GM12891 (cell line): ENCODE measurements around the gene WDR31.
A peak's percentile ranks its signal among the peaks of the same experiment; 100 is the strongest.

Source experiments
- DNase-seq: peaks from one replicate; pipeline ENCODE4 v3.0.0; 2011; ENCODE audit warnings: low spot score; ENCODE audit not compliant: insufficient read length
- FAIRE-seq: peaks from 2 replicates; lab custom pipeline; 2011; peaks lifted over from hg19 to GRCh38; lab: Jason Lieb, UNC
- PAX5 ChIP-seq: IDR thresholded peaks from 2 replicates; pipeline ENCODE4 v1.6.1; 2011; ENCODE audit warnings: low read length, moderate library complexity, mild to moderate bottlenecking; ENCODE audit not compliant: insufficient read depth, severe bottlenecking
- POLR2A ChIP-seq: IDR thresholded peaks from 2 replicates; pipeline ENCODE4 v1.6.1; 2011; ENCODE audit warnings: low read depth, low read length, control low read depth
- POLR2AphosphoS5 ChIP-seq: IDR thresholded peaks from 2 replicates; pipeline ENCODE4 v1.6.1; 2011; ENCODE audit warnings: low read depth, low read length, control low read depth
- POU2F2 ChIP-seq: IDR thresholded peaks from 2 replicates; pipeline ENCODE4 v1.6.1; 2011; ENCODE audit warnings: low read depth, mild to moderate bottlenecking, control low read depth, low read length, moderate library complexity
- SPI1 ChIP-seq: IDR thresholded peaks from 2 replicates; pipeline ENCODE4 v1.6.1; 2011; ENCODE audit warnings: low read depth, low read length, control low read depth
- TAF1 ChIP-seq: IDR thresholded peaks from 2 replicates; pipeline ENCODE4 v1.6.1; 2011; ENCODE audit warnings: low read depth, low read length, control low read depth

Gene WDR31

DNA sequence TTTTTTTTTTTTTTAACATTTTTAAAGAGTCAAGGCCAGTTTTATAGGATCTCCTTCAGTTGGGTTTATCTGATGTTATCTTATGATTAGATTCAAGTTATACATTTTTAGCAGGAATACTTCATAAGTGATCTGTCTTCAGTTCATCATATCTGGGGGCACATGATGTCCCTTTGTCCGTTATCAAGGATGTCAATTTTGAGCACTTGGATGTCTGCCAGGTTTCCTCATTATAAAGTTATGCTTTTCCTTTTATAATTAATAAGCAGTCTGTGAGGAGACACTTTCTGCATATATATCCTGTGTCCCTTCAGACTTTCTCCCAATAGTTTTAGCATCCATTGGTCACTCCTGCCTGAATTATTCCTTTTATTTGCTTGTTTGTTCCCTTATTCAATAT lies 24.9 kb upstream of the WDR31 start:
- FAIRE-seq (no peak), DNase-seq (no peak)
- TF ChIP-seq POLR2AphosphoS5: no peak
- TF ChIP-seq TAF1: no peak
- no peak for TF ChIP-seq PAX5
- no peak for TF ChIP-seq POLR2A
- TF ChIP-seq POU2F2: no peak
- TF ChIP-seq SPI1: no peak

DNA sequence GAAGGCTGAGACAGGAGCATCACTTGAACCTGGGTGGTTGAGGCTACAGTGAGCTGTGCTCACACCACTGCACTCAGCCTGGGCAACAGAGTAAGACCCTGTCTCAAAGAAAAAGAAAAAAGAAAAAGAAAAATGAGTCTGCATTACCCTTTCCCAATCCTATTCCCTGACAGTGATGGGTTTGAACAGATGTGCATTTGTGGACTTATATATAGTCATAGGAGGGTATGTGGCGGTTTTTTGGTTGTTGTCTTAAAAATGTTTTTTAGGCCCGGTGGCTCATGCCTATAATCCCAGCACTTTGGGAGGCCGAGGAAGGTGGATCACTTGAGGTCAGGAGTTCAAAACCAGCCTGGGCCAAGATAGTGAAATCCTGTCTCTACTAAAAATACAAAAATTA lies 23.3 kb upstream of the WDR31 start:
- no peak for FAIRE-seq
- TF ChIP-seq POU2F2: no peak

DNA sequence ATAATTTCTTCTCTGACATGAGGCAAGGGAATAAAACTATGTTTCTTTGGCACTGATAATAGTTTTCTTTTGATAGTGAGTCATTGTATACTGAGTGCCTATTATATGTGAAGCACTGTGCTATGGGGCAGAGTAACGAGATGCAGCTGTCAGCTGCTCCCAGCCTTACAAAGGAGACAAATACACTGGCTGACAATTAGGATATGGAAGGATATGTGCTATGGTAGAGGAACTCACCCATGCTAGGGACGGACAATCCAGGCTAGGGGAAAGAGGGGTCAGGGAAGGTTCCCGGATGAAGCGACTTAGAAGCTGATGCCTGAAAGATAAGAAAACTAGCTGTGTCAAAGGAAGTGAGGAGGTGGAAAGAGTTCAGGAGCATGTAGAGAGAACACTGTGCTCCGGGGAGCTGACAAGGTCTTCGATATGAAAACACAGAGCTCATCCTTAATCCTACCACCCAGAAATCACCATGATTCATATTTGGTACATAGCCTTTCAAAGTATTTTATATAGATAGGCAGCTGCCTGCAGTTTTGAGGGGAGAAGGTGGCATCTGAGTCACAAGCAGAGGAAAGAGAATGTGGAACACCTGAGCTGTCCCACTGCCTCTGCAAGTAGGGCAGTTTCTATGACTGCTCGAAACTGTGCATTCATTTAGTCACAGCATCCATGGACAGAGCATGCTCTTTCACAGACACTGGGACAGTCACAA lies 21.4 kb upstream of the WDR31 start:
- DNase-seq (no peak), FAIRE-seq (no peak)
- no peak for TF ChIP-seq PAX5
- TF ChIP-seq TAF1: no peak
- no peak for TF ChIP-seq SPI1
- TF ChIP-seq POLR2AphosphoS5: no peak
- TF ChIP-seq POLR2A: no peak
- TF ChIP-seq POU2F2: no peak

More for the DNA sequence above, 23.3 kb upstream of the WDR31 start:
- DNase-seq: no peak

DNA sequence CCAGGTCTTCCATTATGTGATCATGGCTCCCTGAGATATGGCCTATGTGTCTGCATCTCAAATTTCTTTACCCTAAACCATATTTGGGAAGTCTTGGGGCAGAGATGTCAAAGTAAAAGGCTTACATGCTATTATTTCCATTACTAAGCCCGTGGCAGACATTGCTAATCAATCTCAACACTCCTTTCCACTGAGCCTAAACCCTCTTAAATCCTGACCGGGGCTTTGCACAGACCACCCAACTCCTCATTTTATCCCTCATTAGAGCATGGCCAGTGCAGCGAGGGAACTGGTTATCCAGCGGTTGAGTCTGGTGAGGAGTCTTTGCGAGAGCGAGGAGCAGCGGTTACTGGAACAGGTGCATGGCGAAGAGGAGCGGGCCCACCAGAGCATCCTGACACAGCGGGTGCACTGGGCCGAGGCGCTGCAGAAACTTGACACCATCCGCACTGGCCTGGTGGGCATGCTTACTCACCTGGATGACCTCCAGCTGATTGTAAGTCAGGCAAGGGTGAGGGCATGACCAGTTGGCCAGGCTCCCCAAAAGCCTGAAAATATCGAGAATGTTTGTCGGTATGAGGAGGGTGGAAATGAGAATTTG lies 20.3 kb upstream of the WDR31 start:
- FAIRE-seq: no peak
- no peak for DNase-seq
- TF ChIP-seq POU2F2: no peak
- no peak for TF ChIP-seq PAX5
- no peak for TF ChIP-seq TAF1
- TF ChIP-seq POLR2AphosphoS5: no peak
- no peak for TF ChIP-seq POLR2A
- TF ChIP-seq SPI1: no peak

DNA sequence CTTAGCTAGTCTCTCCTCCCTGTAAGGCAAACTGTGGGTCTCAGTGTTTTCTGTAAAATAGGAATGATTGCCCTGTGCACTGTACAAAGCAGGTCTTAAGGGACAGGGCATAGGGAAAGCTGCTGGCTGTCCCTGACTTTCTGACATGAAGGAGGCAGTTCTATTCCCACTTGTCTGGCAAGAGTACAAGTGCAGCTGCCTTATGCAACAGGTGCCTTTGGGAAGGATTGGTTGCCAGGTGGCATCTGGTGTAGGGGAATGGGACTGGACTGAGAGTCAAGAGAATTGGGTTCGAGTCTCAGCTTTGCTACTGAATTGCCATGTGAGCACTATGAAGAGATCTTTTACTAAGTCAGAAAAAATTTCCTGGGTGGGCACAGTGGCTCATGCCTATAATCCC lies 19.3 kb upstream of the WDR31 start:
- TF ChIP-seq POLR2A (no peak), PAX5 (no peak), POU2F2 (no peak), SPI1 (no peak), TAF1 (no peak), POLR2AphosphoS5 (no peak)
- DNase-seq (no peak), FAIRE-seq (no peak)

DNA sequence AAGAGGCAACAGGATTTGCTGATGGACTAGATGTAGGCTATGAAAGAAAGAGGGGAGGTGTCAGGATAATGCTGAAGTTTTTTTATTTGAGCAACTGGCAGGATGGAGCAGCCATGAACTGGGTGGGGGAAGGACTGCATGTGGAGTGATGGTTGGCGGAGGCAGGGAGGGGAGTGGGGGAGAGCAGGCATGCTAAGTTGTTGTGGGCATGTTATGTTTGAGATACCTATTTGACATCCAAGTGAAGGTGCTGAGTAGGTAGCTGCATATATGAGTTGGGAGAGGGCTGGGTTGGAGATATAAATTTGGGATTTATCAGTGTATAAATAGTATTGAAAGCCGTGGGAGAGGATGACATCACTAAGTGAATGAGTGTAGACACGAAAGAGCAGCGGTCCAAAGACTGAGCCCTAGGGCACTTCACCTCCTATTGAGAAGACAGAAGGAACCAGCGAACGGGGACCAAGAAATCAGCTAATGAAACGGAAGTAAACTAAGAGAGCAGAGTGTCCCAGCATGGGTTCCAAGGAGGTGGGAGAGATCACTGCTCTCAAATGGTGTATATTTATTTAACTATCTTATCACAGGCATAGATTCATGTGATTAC lies 16.7 kb upstream of the WDR31 start:
- no peak for TF ChIP-seq TAF1
- no peak for TF ChIP-seq POU2F2
- TF ChIP-seq PAX5: no peak
- no peak for TF ChIP-seq SPI1
- no peak for TF ChIP-seq POLR2AphosphoS5
- no peak for TF ChIP-seq POLR2A
- DNase-seq (no peak), FAIRE-seq (no peak)

DNA sequence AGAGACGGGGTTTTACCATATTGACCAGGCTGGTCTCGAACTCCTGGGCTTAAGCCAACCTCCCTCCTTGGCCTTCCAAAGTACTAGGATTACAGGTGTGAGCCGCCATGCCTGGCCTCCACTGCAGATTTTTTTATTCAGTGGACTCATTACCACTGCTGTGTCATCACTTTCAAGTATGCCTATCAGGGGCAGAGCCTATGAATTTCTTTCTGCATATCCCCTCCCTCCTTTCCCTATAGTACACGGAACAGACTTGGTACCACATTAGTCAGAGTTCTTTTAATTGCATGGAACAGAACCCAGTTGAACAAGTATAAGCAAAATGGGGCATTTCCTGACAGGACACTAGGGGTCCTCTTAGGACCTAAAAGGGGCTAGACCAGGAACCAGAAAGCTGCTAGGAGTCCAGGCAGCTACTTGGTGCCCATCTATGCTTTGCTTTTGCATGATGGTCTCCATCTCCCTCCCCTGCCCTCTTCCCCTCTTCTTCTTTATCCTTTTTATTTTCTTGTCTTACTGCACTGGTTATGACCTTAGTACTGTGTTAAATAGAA lies 15.0 kb upstream of the WDR31 start:
- no peak for TF ChIP-seq SPI1
- TF ChIP-seq TAF1: no peak
- no peak for TF ChIP-seq PAX5
- no peak for TF ChIP-seq POU2F2
- TF ChIP-seq POLR2AphosphoS5: no peak
- no peak for TF ChIP-seq POLR2A
- DNase-seq (no peak), FAIRE-seq (no peak)

DNA sequence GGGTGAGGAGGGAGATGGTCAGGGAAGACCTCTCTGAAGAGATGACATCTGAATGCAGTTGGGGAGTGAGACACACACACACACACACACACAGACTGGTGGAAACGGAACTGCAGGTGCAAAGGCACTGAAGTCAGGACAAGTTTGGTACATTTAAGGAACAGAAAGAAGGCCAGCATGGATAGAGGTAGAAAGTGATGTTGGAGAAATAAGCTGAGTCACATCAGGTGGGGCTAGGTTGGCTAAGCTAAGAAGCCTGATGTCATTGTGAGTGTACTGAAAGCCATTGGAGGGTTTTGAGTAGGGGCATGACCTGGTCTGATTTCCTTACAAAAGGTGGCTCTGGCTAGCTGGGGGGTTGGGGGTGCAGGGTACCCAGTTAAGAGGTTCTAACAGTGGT lies 12.3 kb upstream of the WDR31 start:
- no peak for DNase-seq
- no peak for TF ChIP-seq POLR2AphosphoS5
- no peak for TF ChIP-seq POU2F2
- TF ChIP-seq PAX5: no peak
- no peak for TF ChIP-seq SPI1
- TF ChIP-seq POLR2A: no peak
- no peak for TF ChIP-seq TAF1
- FAIRE-seq: peak; percentile 9

DNA sequence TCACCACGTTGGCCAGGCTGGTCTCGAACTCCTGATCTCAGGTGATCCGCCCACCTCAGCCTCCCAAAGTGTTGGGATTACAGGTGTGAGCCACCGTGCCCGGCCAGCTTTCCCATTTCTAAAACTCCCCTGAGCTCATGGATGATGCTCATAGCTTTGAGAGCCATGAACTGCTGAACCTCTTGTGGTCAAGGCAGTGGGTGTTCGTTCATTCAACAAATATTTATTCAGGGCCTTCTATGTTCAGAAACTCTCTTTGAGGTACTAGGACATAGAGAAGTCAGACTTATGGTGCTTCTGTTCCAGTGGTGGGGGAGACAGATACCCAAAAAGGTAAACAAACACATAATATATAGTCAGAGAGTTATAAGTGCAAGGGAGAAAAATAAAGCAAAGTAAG lies 11.9 kb upstream of the WDR31 start:
- no peak for DNase-seq
- no peak for FAIRE-seq
- TF ChIP-seq POU2F2 (no peak), POLR2AphosphoS5 (no peak), POLR2A (no peak), SPI1 (no peak), PAX5 (no peak), TAF1 (no peak)

DNA sequence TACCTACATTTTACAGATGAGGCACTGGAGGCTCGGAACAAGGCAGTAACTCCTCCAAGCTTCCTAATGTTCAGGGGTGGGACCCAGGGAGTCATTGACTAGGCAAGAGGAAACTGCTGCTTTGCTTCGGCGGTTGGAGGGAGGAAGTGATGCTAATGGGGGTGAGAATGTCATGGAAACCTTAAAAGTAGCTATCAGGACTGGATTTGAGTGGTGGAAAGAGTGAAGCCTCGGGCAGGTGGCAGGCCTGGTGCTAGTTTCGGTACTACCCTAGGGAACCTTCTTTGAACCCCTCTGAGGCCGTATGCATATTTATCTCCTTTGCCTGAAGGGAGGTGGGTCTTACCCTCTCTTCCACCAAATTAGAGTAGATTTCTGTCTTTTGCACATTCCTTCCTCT lies 10.9 kb upstream of the WDR31 start:
- DNase-seq (no peak), FAIRE-seq (peak; percentile 48)

More for the DNA sequence above, 10.9 kb upstream of the WDR31 start:
- TF ChIP-seq POU2F2 (peak; percentile 71; the same call in 1 of the 2 replicates), POLR2AphosphoS5 (no peak), SPI1 (peak; percentile 85)
